K562 (cell line): Measurements from ENCODE around the gene USP37. TPM values are rescaled to one million over a fixed set of nuclear protein-coding genes. Genes with fewer than 3 reads are reported as not detected.

Experiments used
- ATAC-seq: fragments of 200-7000 bp; cut with Tn5 transposase; 3 replicates; pipeline ENCODE4 v1.9.1; 2020; ENCODE audit warnings: moderate library complexity
- BruUV-seq: library from RNA; stranded (reverse); fragments of 400-500 nt; replicated peaks from 2 replicates; lab custom pipeline; 2021; lab: Mats Ljungman, UMichigan
- CTCF ChIA-PET: fragments of 300-600 bp; formaldehyde crosslinking; extraction: SDS; loops from one replicate; lab custom pipeline; 2021; ENCODE audit warnings: low intra/inter-chr PET ratio; lab: Yijun Ruan, JAX
- POLR2A ChIA-PET: fragments of 300-600, 350-650 bp; sonication (Branson Sonifier 250); formaldehyde crosslinking; extraction: SDS; loops from one replicate; lab custom pipeline; 2021; ENCODE audit warnings: antibody characterized with exemption, inconsistent platforms; lab: Yijun Ruan, JAX
- DNase-seq, 4 experiments: peaks; one replicate each; pipeline versions ENCODE4 v3.0.0 to v3.0.0-alpha.2; 2011 to 2018; ENCODE audit warnings: low spot score in 3 of 4, mixed read lengths in 3 of 4; ENCODE audit errors: extremely low read depth in 1 of 4
- FAIRE-seq: peaks from 2 replicates; lab custom pipeline; 2011; peaks lifted over from hg19 to GRCh38; lab: Jason Lieb, UNC
- H2AFZ ChIP-seq: 2 replicates; pipeline ENCODE4 v1.6.0; 2011; ENCODE audit warnings: low read depth, low read length, control low read depth, inconsistent platforms
- H3K27ac ChIP-seq: fragments of 200-600 bp; 3 replicates; pipeline ENCODE4 v1.8.0; 2011; ENCODE audit warnings: low read depth, mild to moderate bottlenecking, control low read depth, inconsistent platforms, low read length, moderate library complexity, mixed read lengths; ENCODE audit errors: extremely low read depth
- H3K27me3 ChIP-seq, 2 experiments: fragments of 300-600 bp in 1 of 2; 2 replicates in 1 of 2; 3 replicates in 1 of 2; pipeline versions ENCODE4 v1.6.0 to v1.8.0; 2011; ENCODE audit warnings: inconsistent platforms in 2 of 2, low read length in 2 of 2, mild to moderate bottlenecking in 1 of 2, mixed read lengths in 1 of 2, moderate library complexity in 1 of 2; ENCODE audit not compliant: control insufficient read depth in 2 of 2, insufficient read depth in 2 of 2
- H3K36me3 ChIP-seq: fragments of 300-600 bp; 3 replicates; pipeline ENCODE4 v1.8.0; 2011; ENCODE audit warnings: mild to moderate bottlenecking, low read length, inconsistent platforms; ENCODE audit not compliant: control insufficient read depth, insufficient read depth
- H3K4me1 ChIP-seq, 2 experiments: fragments of 200-600 bp in 1 of 2; replicated peaks in 1 of 2; 2 replicates in 1 of 2; 3 replicates in 1 of 2; pipeline versions ENCODE4 v1.5.1 to v1.8.0; 2011; ENCODE audit warnings: inconsistent platforms in 2 of 2, low read length in 2 of 2, mild to moderate bottlenecking in 1 of 2, mixed read lengths in 1 of 2, moderate library complexity in 1 of 2; ENCODE audit not compliant: control insufficient read depth in 2 of 2, insufficient read depth in 2 of 2
- H3K4me2 ChIP-seq: 2 replicates; pipeline ENCODE4 v1.6.1; 2011; ENCODE audit warnings: low read length, control low read depth, inconsistent platforms, mixed read lengths; ENCODE audit not compliant: insufficient read depth
- H3K4me3 ChIP-seq: fragments of 200-600 bp; sonication (generic), shearing (Covaris generic); 2 replicates; pipeline ENCODE4 v1.5.1; 2016; ENCODE audit warnings: control low read depth, inconsistent platforms
- H3K79me2 ChIP-seq: fragments of 200-600 bp; 3 replicates; pipeline ENCODE4 v1.8.0; 2011; ENCODE audit warnings: low read length, inconsistent platforms; ENCODE audit not compliant: control insufficient read depth, insufficient read depth
- H3K9ac ChIP-seq, 2 experiments: 2 replicates each; pipeline versions ENCODE4 v1.6.0 to v1.6.1; 2011; ENCODE audit warnings: low read depth in 2 of 2, low read length in 2 of 2, control low read depth in 1 of 2, inconsistent platforms in 1 of 2, mild to moderate bottlenecking in 1 of 2, mixed read lengths in 1 of 2; ENCODE audit not compliant: insufficient read depth in 1 of 2
- H3K9me1 ChIP-seq: one replicate; pipeline ENCODE4 v1.6.0; 2011; ENCODE audit warnings: inconsistent platforms, mild to moderate bottlenecking, low read length, moderate library complexity; ENCODE audit not compliant: control insufficient read depth, insufficient read depth
- H3K9me3 ChIP-seq: replicated peaks from 2 replicates; pipeline ENCODE4 v1.5.1; 2011; ENCODE audit warnings: low read depth, low read length, inconsistent platforms; ENCODE audit not compliant: control insufficient read depth, insufficient read depth
- H4K20me1 ChIP-seq: replicated peaks from 2 replicates; pipeline ENCODE4 v1.6.1; 2011; ENCODE audit warnings: low read length, inconsistent platforms, mixed read lengths; ENCODE audit not compliant: control insufficient read depth, insufficient read depth
- SPI1 ChIP-seq: IDR thresholded peaks from 2 replicates; pipeline ENCODE4 v1.6.1; 2011; ENCODE audit warnings: low read depth, low read length, control low read depth, borderline replicate concordance
- ZBTB49 ChIP-seq: sonication (generic); formaldehyde crosslinking; IDR thresholded peaks from 2 replicates; pipeline ENCODE4 v1.8.0; 2022; ENCODE audit warnings: missing genetic modification reagents, mild to moderate bottlenecking, borderline replicate concordance
- ZNF512 ChIP-seq: IDR thresholded peaks from 2 replicates; pipeline ENCODE4 v1.6.1; 2016; ENCODE audit warnings: missing genetic modification characterization, missing compliant biosample characterization
- WGBS: fragments of 100-300 bp; shearing (Covaris generic); methylation state at CpG from one replicate; pipeline ENCODE4 v1.1.6; 2016; ENCODE audit warnings: low coverage, mixed read lengths; ENCODE audit not compliant: insufficient coverage; ENCODE audit errors: missing lambda C conversion rate; 5-methylcytosine and 5-hydroxymethylcytosine counted together
- in situ Hi-C: fragments of 300-500 bp; cut with MboI; formaldehyde crosslinking; loops from 4 replicates; pipeline ENCODE4 v1.15.0; 2018; ENCODE audit warnings: inconsistent platforms, mixed read lengths
- intact Hi-C: fragments of 100-400 bp; cut with micrococcal nuclease; formaldehyde crosslinking; loops from 2 replicates; pipeline ENCODE4 v1.14.2; 2022
- polyA plus RNA-seq, 8 experiments: library from polyadenylated mRNA; depleted of rRNA in 4 of 8; stranded (reverse) in 5 of 8; unstranded in 3 of 8; fragments of >200 nt; fragmentation: Nextera tagmentation in 2 of 8; fragmentation: Illumina TruSeq in 1 of 8; extraction: Ambion mirVana in 2 of 8; extraction: Trizol in 1 of 8; gene quantifications; 2 replicates each; pipeline versions ENCODE4 v1.2.1 to v1.2.3, GENCODE V29; 2011 to 2014; ENCODE audit warnings: inconsistent platforms in 1 of 8, missing spikeins in 1 of 8
- total RNA-seq, 7 experiments: library from RNA; depleted of rRNA in 6 of 7; stranded (reverse); fragments of >200 nt in 6 of 7; fragmentation: Illumina TruSeq in 2 of 7; extraction: Trizol in 2 of 7; gene quantifications; 2 replicates each; pipeline versions ENCODE4 v1.2.1 to v1.2.3, GENCODE V29; 2011 to 2021; ENCODE audit warnings: low replicate concordance in 1 of 7

USP37 gene
- total and polyA plus RNA-seq, 9 of the 15 experiments (the other 6 are each of a cell fraction or from before 2014, with no cell fraction given) = 2.0 to 14.2 (median 8.5) TPM

- Histone ChIP-seq H3K36me3 (peaks cover 42% of the 10 kb centered on the region; the same call in 2 of the 3 replicates), H3K4me1 (peaks cover 8 to 9% of the 10 kb centered on the region in 2 experiments; a peak in 4 of 5 replicates), H3K4me3 (no peak overlapping the region)
- 50% methylated on average over 1 of the region's 1 CpG for WGBS
- TF ChIP-seq SPI1 (0 out of 2 replicates have a peak, but pooled peaks have one; percentile 33), ZNF512 (tag) (no peak), ZBTB49 (CRISPR knock-in tag) (no peak)
- TF ChIP-seq, all 486 proteins: peak for 1
- ChIA-PET POLR2A (interaction anchor here (0.6 kb wide), 2 partner anchors 10 to 64 kb away, joined by 3 read pairs; no protein-coding TSS in a partner anchor), CTCF (no interaction called here)
- intact Hi-C loops = loop anchor here (5.0 kb wide), 2 partner anchors 169 to 274 kb away; partner anchors contain the start of genes CTDSP1 and TMBIM1
- Histone ChIP-seq H2AFZ (no peak overlapping the region), H3K27ac (no peak overlapping the region), H4K20me1 (0 out of 2 replicates have a peak, but pooled peaks cover 3% of the 10 kb centered on the region), H3K9me3 (no peaks in the 10 kb centered on the region), H3K79me2 (peaks cover 81% of the 10 kb centered on the region), H3K27me3 (no peaks in the 10 kb centered on the region), H3K4me2 (peak overlapping the region; percentile 93; the same call in 1 of the 2 replicates), H3K9me1 (no peaks in the 10 kb centered on the region), H3K9ac (peak overlapping the region in 1 of 2 experiments; percentile 78; a peak in 2 of 4 replicates)
- ATAC-seq = no peak
- no TSS peak for BruUV-seq
- FAIRE-seq = no peak
- DNase-seq = no peak
- in situ Hi-C loops = no loop called here
Observed at GRCh38 chr2:218566296-218566695, 1.9 kb downstream of the USP37 start.
